Measurements from ENCODE around the gene PFN2.
"Not testable (repeated sequence)": the region's sequence is repeated elsewhere in the genome, so short reads cannot be mapped to it uniquely, and the experiment has no call there.

The PFN2 gene

GRCh38 chr3:149968216-149968615 lies 2.5 kb downstream of the PFN2 start:
- DNase-seq (ENCODE audit: low spot score): no peak

GRCh38 chr3:149967086-149967685 lies 3.5 kb downstream of the PFN2 start:
- DNase-seq (ENCODE audit: low spot score): no peak

- DNase-seq (ENCODE audit: low spot score): no peak
Observed at GRCh38 chr3:149965278-149965677, 5.4 kb downstream of the PFN2 start.

GRCh38 chr3:149964291-149964690 lies 6.4 kb downstream of the PFN2 start:
- no peak for DNase-seq (ENCODE audit: low spot score)

- no peak for DNase-seq (ENCODE audit: low spot score)
Observed at GRCh38 chr3:149963485-149963884, 7.2 kb downstream of the PFN2 start.

GRCh38 chr3:149959443-149959842 lies 11.3 kb downstream of the PFN2 start:
- no peak for DNase-seq (ENCODE audit: low spot score)

- DNase-seq (ENCODE audit: low spot score): no peak
Observed at GRCh38 chr3:149958171-149958796, 12.4 kb downstream of the PFN2 start.

GRCh38 chr3:149957361-149958125 lies 13.2 kb downstream of the PFN2 start:
- DNase-seq (ENCODE audit: low spot score): no peak

- DNase-seq (ENCODE audit: low spot score): no peak
Observed at GRCh38 chr3:149955449-149955848, 15.2 kb downstream of the PFN2 start.

- DNase-seq (ENCODE audit: low spot score): no peak
Observed at GRCh38 chr3:149954812-149955211, 15.9 kb downstream of the PFN2 start.

- no peak for DNase-seq (ENCODE audit: low spot score)
Observed at GRCh38 chr3:149949181-149949580, 21.5 kb downstream of the PFN2 start.

- DNase-seq (ENCODE audit: low spot score): no peak
Observed at GRCh38 chr3:149947231-149947630, 23.5 kb downstream of the PFN2 start.

- DNase-seq (ENCODE audit: low spot score): not testable (repeated sequence)
Observed at GRCh38 chr3:149943966-149944365, 26.7 kb downstream of the PFN2 start.

GRCh38 chr3:149942409-149942808 lies 28.3 kb downstream of the PFN2 start:
- DNase-seq (ENCODE audit: low spot score): no peak

- DNase-seq (ENCODE audit: low spot score): no peak
Observed at GRCh38 chr3:149941946-149942345, 28.7 kb downstream of the PFN2 start.

GRCh38 chr3:149941186-149941585 lies 29.5 kb downstream of the PFN2 start:
- no peak for DNase-seq (ENCODE audit: low spot score)

GRCh38 chr3:149938392-149939055 lies 32.2 kb downstream of the PFN2 start:
- not testable (repeated sequence) for DNase-seq (ENCODE audit: low spot score)

GRCh38 chr3:149936812-149937230 lies 33.9 kb downstream of the PFN2 start:
- peak; percentile 19 for DNase-seq (ENCODE audit: low spot score)

GRCh38 chr3:149934524-149934923 lies 36.2 kb downstream of the PFN2 start:
- no peak for DNase-seq (ENCODE audit: low spot score)

- DNase-seq (ENCODE audit: low spot score): no peak
Observed at GRCh38 chr3:149933858-149934257, 36.8 kb downstream of the PFN2 start.

GRCh38 chr3:149933008-149933407 lies 37.7 kb downstream of the PFN2 start:
- DNase-seq (ENCODE audit: low spot score): no peak

- DNase-seq (ENCODE audit: low spot score): no peak
Observed at GRCh38 chr3:149920119-149920518, 50.6 kb downstream of the PFN2 start.

GRCh38 chr3:149919509-149919908 lies 51.2 kb downstream of the PFN2 start:
- DNase-seq (ENCODE audit: low spot score): no peak
